K562 (cell line): Measurements from ENCODE around the gene PCNX2. TPM values are rescaled to one million over a fixed set of nuclear protein-coding genes. Genes with fewer than 3 reads are reported as not detected.

Source experiments
- ATAC-seq: fragments of 200-7000 bp; cut with Tn5 transposase; 3 replicates; pipeline ENCODE4 v1.9.1; 2020; ENCODE audit warnings: moderate library complexity
- BruUV-seq: library from RNA; stranded (reverse); fragments of 400-500 nt; replicated peaks from 2 replicates; lab custom pipeline; 2021; lab: Mats Ljungman, UMichigan
- CTCF ChIA-PET: fragments of 300-600 bp; formaldehyde crosslinking; extraction: SDS; loops from one replicate; lab custom pipeline; 2021; ENCODE audit warnings: low intra/inter-chr PET ratio; lab: Yijun Ruan, JAX
- POLR2A ChIA-PET: fragments of 300-600, 350-650 bp; sonication (Branson Sonifier 250); formaldehyde crosslinking; extraction: SDS; loops from one replicate; lab custom pipeline; 2021; ENCODE audit warnings: antibody characterized with exemption, inconsistent platforms; lab: Yijun Ruan, JAX
- DNase-seq, 4 experiments: peaks; one replicate each; pipeline versions ENCODE4 v3.0.0 to v3.0.0-alpha.2; 2011 to 2018; ENCODE audit warnings: low spot score in 3 of 4, mixed read lengths in 3 of 4; ENCODE audit errors: extremely low read depth in 1 of 4
- FAIRE-seq: peaks from 2 replicates; lab custom pipeline; 2011; peaks lifted over from hg19 to GRCh38; lab: Jason Lieb, UNC
- H2AFZ ChIP-seq: 2 replicates; pipeline ENCODE4 v1.6.0; 2011; ENCODE audit warnings: low read depth, low read length, control low read depth, inconsistent platforms
- H3K27ac ChIP-seq: fragments of 200-600 bp; 3 replicates; pipeline ENCODE4 v1.8.0; 2011; ENCODE audit warnings: low read depth, mild to moderate bottlenecking, control low read depth, inconsistent platforms, low read length, moderate library complexity, mixed read lengths; ENCODE audit errors: extremely low read depth
- H3K27me3 ChIP-seq, 2 experiments: fragments of 300-600 bp in 1 of 2; 2 replicates in 1 of 2; 3 replicates in 1 of 2; pipeline versions ENCODE4 v1.6.0 to v1.8.0; 2011; ENCODE audit warnings: inconsistent platforms in 2 of 2, low read length in 2 of 2, mild to moderate bottlenecking in 1 of 2, mixed read lengths in 1 of 2, moderate library complexity in 1 of 2; ENCODE audit not compliant: control insufficient read depth in 2 of 2, insufficient read depth in 2 of 2
- H3K36me3 ChIP-seq: fragments of 300-600 bp; 3 replicates; pipeline ENCODE4 v1.8.0; 2011; ENCODE audit warnings: mild to moderate bottlenecking, low read length, inconsistent platforms; ENCODE audit not compliant: control insufficient read depth, insufficient read depth
- H3K4me1 ChIP-seq, 2 experiments: fragments of 200-600 bp in 1 of 2; replicated peaks in 1 of 2; 2 replicates in 1 of 2; 3 replicates in 1 of 2; pipeline versions ENCODE4 v1.5.1 to v1.8.0; 2011; ENCODE audit warnings: inconsistent platforms in 2 of 2, low read length in 2 of 2, mild to moderate bottlenecking in 1 of 2, mixed read lengths in 1 of 2, moderate library complexity in 1 of 2; ENCODE audit not compliant: control insufficient read depth in 2 of 2, insufficient read depth in 2 of 2
- H3K4me2 ChIP-seq: 2 replicates; pipeline ENCODE4 v1.6.1; 2011; ENCODE audit warnings: low read length, control low read depth, inconsistent platforms, mixed read lengths; ENCODE audit not compliant: insufficient read depth
- H3K4me3 ChIP-seq: fragments of 200-600 bp; sonication (generic), shearing (Covaris generic); 2 replicates; pipeline ENCODE4 v1.5.1; 2016; ENCODE audit warnings: control low read depth, inconsistent platforms
- H3K79me2 ChIP-seq: fragments of 200-600 bp; 3 replicates; pipeline ENCODE4 v1.8.0; 2011; ENCODE audit warnings: low read length, inconsistent platforms; ENCODE audit not compliant: control insufficient read depth, insufficient read depth
- H3K9ac ChIP-seq, 2 experiments: 2 replicates each; pipeline versions ENCODE4 v1.6.0 to v1.6.1; 2011; ENCODE audit warnings: low read depth in 2 of 2, low read length in 2 of 2, control low read depth in 1 of 2, inconsistent platforms in 1 of 2, mild to moderate bottlenecking in 1 of 2, mixed read lengths in 1 of 2; ENCODE audit not compliant: insufficient read depth in 1 of 2
- H3K9me1 ChIP-seq: one replicate; pipeline ENCODE4 v1.6.0; 2011; ENCODE audit warnings: inconsistent platforms, mild to moderate bottlenecking, low read length, moderate library complexity; ENCODE audit not compliant: control insufficient read depth, insufficient read depth
- H3K9me3 ChIP-seq: replicated peaks from 2 replicates; pipeline ENCODE4 v1.5.1; 2011; ENCODE audit warnings: low read depth, low read length, inconsistent platforms; ENCODE audit not compliant: control insufficient read depth, insufficient read depth
- H4K20me1 ChIP-seq: replicated peaks from 2 replicates; pipeline ENCODE4 v1.6.1; 2011; ENCODE audit warnings: low read length, inconsistent platforms, mixed read lengths; ENCODE audit not compliant: control insufficient read depth, insufficient read depth
- ASH1L ChIP-seq: fragments of 450-650 bp; IDR thresholded peaks from 2 replicates; pipeline ENCODE4 v1.6.1; 2018; ENCODE audit warnings: borderline replicate concordance, mild to moderate bottlenecking, low read depth; ENCODE audit not compliant: partially characterized antibody
- CBX1 ChIP-seq: sonication (generic); IDR thresholded peaks from 2 replicates; pipeline ENCODE4 v1.6.1; 2016; ENCODE audit warnings: antibody characterized with exemption, low read depth, mild to moderate bottlenecking
- ERF ChIP-seq: fragments of 450-650 bp; formaldehyde crosslinking; IDR thresholded peaks from 2 replicates; pipeline ENCODE4 v1.4.0; 2020; ENCODE audit warnings: mild to moderate bottlenecking, mixed read lengths
- HNRNPH1 ChIP-seq: fragments of 200-400 bp; formaldehyde crosslinking; optimal IDR thresholded peaks from 2 replicates; pipeline ENCODE3; 2017; ENCODE audit warnings: low read depth, mild to moderate bottlenecking, low read length, moderate library complexity
- MECOM ChIP-seq: fragments of 250-450 bp; sonication (Bioruptor Pico); IDR thresholded peaks from 2 replicates; pipeline ENCODE4 v1.8.0; 2022; ENCODE audit warnings: inconsistent platforms
- PHB2 ChIP-seq: fragments of 450-650 bp; IDR thresholded peaks from 2 replicates; pipeline ENCODE4 v1.6.1; 2017; ENCODE audit warnings: low read depth
- PHTF2 ChIP-seq: fragments of 250-450 bp; sonication (Bioruptor Pico); IDR thresholded peaks from 2 replicates; pipeline ENCODE4 v1.5.0; 2021; ENCODE audit warnings: mild to moderate bottlenecking
- POLR2AphosphoS5 ChIP-seq: IDR thresholded peaks from 2 replicates; pipeline ENCODE4 v1.6.1; 2011; ENCODE audit warnings: mild to moderate bottlenecking, low read depth, low read length, moderate library complexity; ENCODE audit not compliant: control insufficient read depth, insufficient read depth
- PRMT5 ChIP-seq: sonication (generic); formaldehyde crosslinking; IDR thresholded peaks from 2 replicates; pipeline ENCODE4 v1.5.0; 2020; ENCODE audit warnings: missing genetic modification reagents
- RFX7 ChIP-seq: fragments of 250-450 bp; sonication (Bioruptor Pico); IDR thresholded peaks from 2 replicates; pipeline ENCODE4 v1.5.1; 2021; ENCODE audit warnings: mild to moderate bottlenecking
- SMARCE1 ChIP-seq: fragments of 450-650 bp; IDR thresholded peaks from 2 replicates; pipeline ENCODE4 v1.7.1; 2016; ENCODE audit warnings: mild to moderate bottlenecking
- ZBED1 ChIP-seq: IDR thresholded peaks from 2 replicates; pipeline ENCODE4 v1.6.1; 2014
- ZKSCAN3 ChIP-seq: fragments of 250-450 bp; sonication (Bioruptor Pico); IDR thresholded peaks from 2 replicates; pipeline ENCODE4 v1.4.0; 2020
- ZNF146 ChIP-seq: IDR thresholded peaks from one replicate; pipeline ENCODE4 v1.6.1; 2018; ENCODE audit warnings: missing compliant biosample characterization; ENCODE audit not compliant: unreplicated experiment
- ZNF347 ChIP-seq: fragments of 450-650 bp; formaldehyde crosslinking; IDR thresholded peaks from 2 replicates; pipeline ENCODE4 v1.4.0; 2020; ENCODE audit warnings: low read depth, mild to moderate bottlenecking, moderate library complexity
- ZNF57 ChIP-seq: fragments of 450-650 bp; formaldehyde crosslinking; IDR thresholded peaks from 2 replicates; pipeline ENCODE4 v1.4.0; 2020; ENCODE audit warnings: mild to moderate bottlenecking, moderate library complexity
- WGBS: fragments of 100-300 bp; shearing (Covaris generic); methylation state at CpG from one replicate; pipeline ENCODE4 v1.1.6; 2016; ENCODE audit warnings: low coverage, mixed read lengths; ENCODE audit not compliant: insufficient coverage; ENCODE audit errors: missing lambda C conversion rate; 5-methylcytosine and 5-hydroxymethylcytosine counted together
- in situ Hi-C: fragments of 300-500 bp; cut with MboI; formaldehyde crosslinking; loops from 4 replicates; pipeline ENCODE4 v1.15.0; 2018; ENCODE audit warnings: inconsistent platforms, mixed read lengths
- intact Hi-C: fragments of 100-400 bp; cut with micrococcal nuclease; formaldehyde crosslinking; loops from 2 replicates; pipeline ENCODE4 v1.14.2; 2022
- polyA plus RNA-seq, 8 experiments: library from polyadenylated mRNA; depleted of rRNA in 4 of 8; stranded (reverse) in 5 of 8; unstranded in 3 of 8; fragments of >200 nt; fragmentation: Nextera tagmentation in 2 of 8; fragmentation: Illumina TruSeq in 1 of 8; extraction: Ambion mirVana in 2 of 8; extraction: Trizol in 1 of 8; gene quantifications; 2 replicates each; pipeline versions ENCODE4 v1.2.1 to v1.2.3, GENCODE V29; 2011 to 2014; ENCODE audit warnings: inconsistent platforms in 1 of 8, missing spikeins in 1 of 8
- total RNA-seq, 7 experiments: library from RNA; depleted of rRNA in 6 of 7; stranded (reverse); fragments of >200 nt in 6 of 7; fragmentation: Illumina TruSeq in 2 of 7; extraction: Trizol in 2 of 7; gene quantifications; 2 replicates each; pipeline versions ENCODE4 v1.2.1 to v1.2.3, GENCODE V29; 2011 to 2021; ENCODE audit warnings: low replicate concordance in 1 of 7
- TF ChIP-seq, protein P1 (sequence below): IDR thresholded peaks from 3 replicates; pipeline ENCODE4 v1.6.1; 2011; ENCODE audit warnings: borderline replicate concordance, mild to moderate bottlenecking; ENCODE audit not compliant: insufficient read length, insufficient read depth

The PCNX2 gene
- total and polyA plus RNA-seq, 9 of the 15 experiments (the other 6 are each of a cell fraction or from before 2014, with no cell fraction given), result 0.07 to 0.33 TPM; not detected in 7

DNA sequence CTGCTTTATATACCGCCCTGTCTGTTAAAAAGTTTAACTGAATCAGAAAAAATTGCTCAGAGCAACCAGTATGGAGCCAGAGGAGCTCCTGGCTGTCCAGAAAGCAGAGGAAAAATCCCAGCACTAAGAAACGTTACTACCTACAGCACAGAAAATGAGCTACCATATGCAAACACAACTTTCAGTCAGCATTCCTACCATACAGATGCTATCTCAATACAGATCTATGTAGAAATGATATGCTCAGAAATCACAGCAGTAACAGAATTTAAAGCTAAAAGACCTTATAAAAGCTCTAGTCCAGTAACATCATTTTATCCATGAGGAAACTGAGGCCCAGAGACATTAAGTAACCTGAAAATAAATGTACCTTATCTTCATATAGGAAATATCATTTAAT, 38.7 kb downstream of the PCNX2 start:
- CTCF ChIA-PET, result no interaction called here
- DNase-seq, result no peak

More for the DNA sequence above, 38.7 kb downstream of the PCNX2 start:
- H3K79me2 ChIP-seq, result no peaks in the 10 kb centered on the region
- no peaks in the 10 kb centered on the region for H3K9me3 ChIP-seq
- 2% methylated on average over 2 of the region's 2 CpGs for WGBS
- H4K20me1 ChIP-seq, result no peaks in the 10 kb centered on the region
- FAIRE-seq (no peak), ATAC-seq (no peak)
- H3K27ac ChIP-seq, result no peak overlapping the region
- H3K9me1 ChIP-seq, result no peaks in the 10 kb centered on the region
- H3K4me3 ChIP-seq, result no peak overlapping the region
- POLR2A ChIA-PET, result no interaction called here
- H3K4me2 ChIP-seq, result no peak overlapping the region
- no peaks in the 10 kb centered on the region for H3K36me3 ChIP-seq
- BruUV-seq, result no TSS peak
- no peak overlapping the region for H2AFZ ChIP-seq
- TF ChIP-seq SMARCE1 (no peak), PHB2 (no peak), MECOM (CRISPR knock-in tag) (no peak), ZNF57 (CRISPR knock-in tag) (no peak), ZKSCAN3 (CRISPR knock-in tag) (no peak), PHTF2 (CRISPR knock-in tag) (no peak), PRMT5 (CRISPR knock-in tag) (no peak), ZNF146 (CRISPR knock-in tag) (no peak), ERF (CRISPR knock-in tag) (no peak), CBX1 (no peak), ZBED1 (no peak), HNRNPH1 (no peak), POLR2AphosphoS5 (no peak), RFX7 (CRISPR knock-in tag) (no peak), ASH1L (no peak), ZNF347 (CRISPR knock-in tag) (no peak)
- TF ChIP-seq, protein P1, sequence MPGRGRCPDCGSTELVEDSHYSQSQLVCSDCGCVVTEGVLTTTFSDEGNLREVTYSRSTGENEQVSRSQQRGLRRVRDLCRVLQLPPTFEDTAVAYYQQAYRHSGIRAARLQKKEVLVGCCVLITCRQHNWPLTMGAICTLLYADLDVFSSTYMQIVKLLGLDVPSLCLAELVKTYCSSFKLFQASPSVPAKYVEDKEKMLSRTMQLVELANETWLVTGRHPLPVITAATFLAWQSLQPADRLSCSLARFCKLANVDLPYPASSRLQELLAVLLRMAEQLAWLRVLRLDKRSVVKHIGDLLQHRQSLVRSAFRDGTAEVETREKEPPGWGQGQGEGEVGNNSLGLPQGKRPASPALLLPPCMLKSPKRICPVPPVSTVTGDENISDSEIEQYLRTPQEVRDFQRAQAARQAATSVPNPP, result no peak
- TF ChIP-seq, all 486 proteins: peak for 0
- Histone ChIP-seq H3K4me1 (no peaks in the 10 kb centered on the region), H3K9ac (no peak overlapping the region), H3K27me3 (peaks cover 0 to 13% of the 10 kb centered on the region in 2 experiments; a peak in 2 of 5 replicates)
- in situ Hi-C loops (no loop called here), intact Hi-C loops (no loop called here)
